ENCODE results near the gene GET4. TPM values are rescaled to one million over a fixed set of nuclear protein-coding genes. Genes with fewer than 3 reads are reported as not detected.

The GET4 gene
- total RNA-seq, 1 donor, result 17.7 TPM

- no peak for TF ChIP-seq CTCF (IDR thresholded peaks at IDR 0.05; ENCODE audit: extremely low read depth, low read depth, low read length)
- no peaks in the 10 kb centered on the region for H3K79me2 ChIP-seq (ENCODE audit: insufficient read depth, low read length)
- H2AFZ ChIP-seq (ENCODE audit: low read length), result no peak overlapping the region
- peaks cover 28% of the 10 kb centered on the region for H3K27me3 ChIP-seq (ENCODE audit: insufficient read depth, low read length)
- no peaks in the 10 kb centered on the region for H4K20me1 ChIP-seq (ENCODE audit: insufficient read depth, low read length)
- H3K4me3 ChIP-seq (ENCODE audit: insufficient read depth, low read length), result peak overlapping the region; percentile 50
- peak; percentile 96 for DNase-seq (ENCODE audit: insufficient read length, low spot score, missing footprints)
- no peak overlapping the region for H3K27ac ChIP-seq (ENCODE audit: low read depth, low read length)
- H3K9me3 ChIP-seq (ENCODE audit: low read depth, low read length), result no peaks in the 10 kb centered on the region
- no peaks in the 10 kb centered on the region for H3K36me3 ChIP-seq (ENCODE audit: insufficient read depth, low read length)
- peak overlapping the region; percentile 68 for H3K4me2 ChIP-seq (ENCODE audit: insufficient read depth, low read length)
- H3K4me1 ChIP-seq (ENCODE audit: insufficient read depth, low read length), result peaks cover 8% of the 10 kb centered on the region
These were observed 28.5 kb downstream of the GET4 start for GRCh38 chr7:904847-905246.

GRCh38 chr7:906776-907157 lies 30.4 kb downstream of the GET4 start:
- no peak overlapping the region for H3K27ac ChIP-seq (ENCODE audit: low read depth, low read length)
- DNase-seq (ENCODE audit: insufficient read length, low spot score, missing footprints), result no peak
- no peak for TF ChIP-seq CTCF (IDR thresholded peaks at IDR 0.05; ENCODE audit: extremely low read depth, low read depth, low read length)

GRCh38 chr7:907158-907980 lies 31.0 kb downstream of the GET4 start:
- no peak for TF ChIP-seq CTCF (IDR thresholded peaks at IDR 0.05; ENCODE audit: extremely low read depth, low read depth, low read length)
- H3K4me2 ChIP-seq (ENCODE audit: insufficient read depth, low read length), result no peak overlapping the region
- H3K27me3 ChIP-seq (ENCODE audit: insufficient read depth, low read length), result peaks cover 33% of the 10 kb centered on the region
- no peaks in the 10 kb centered on the region for H3K79me2 ChIP-seq (ENCODE audit: insufficient read depth, low read length)
- DNase-seq (ENCODE audit: insufficient read length, low spot score, missing footprints), result no peak
- no peaks in the 10 kb centered on the region for H4K20me1 ChIP-seq (ENCODE audit: insufficient read depth, low read length)
- H3K9me3 ChIP-seq (ENCODE audit: low read depth, low read length), result no peaks in the 10 kb centered on the region
- H2AFZ ChIP-seq (ENCODE audit: low read length), result no peak overlapping the region
- H3K36me3 ChIP-seq (ENCODE audit: insufficient read depth, low read length), result no peaks in the 10 kb centered on the region
- no peak overlapping the region for H3K4me3 ChIP-seq (ENCODE audit: insufficient read depth, low read length)
- peaks cover 8% of the 10 kb centered on the region for H3K4me1 ChIP-seq (ENCODE audit: insufficient read depth, low read length)
- no peak overlapping the region for H3K27ac ChIP-seq (ENCODE audit: low read depth, low read length)

More at GRCh38 chr7:906776-907157, 30.4 kb downstream of the GET4 start:
- H3K4me2 ChIP-seq (ENCODE audit: insufficient read depth, low read length), result no peak overlapping the region
- H3K79me2 ChIP-seq (ENCODE audit: insufficient read depth, low read length), result no peaks in the 10 kb centered on the region
- H2AFZ ChIP-seq (ENCODE audit: low read length), result no peak overlapping the region
- H3K9me3 ChIP-seq (ENCODE audit: low read depth, low read length), result no peaks in the 10 kb centered on the region
- H4K20me1 ChIP-seq (ENCODE audit: insufficient read depth, low read length), result no peaks in the 10 kb centered on the region
- H3K4me1 ChIP-seq (ENCODE audit: insufficient read depth, low read length), result peaks cover 8% of the 10 kb centered on the region
- peaks cover 33% of the 10 kb centered on the region for H3K27me3 ChIP-seq (ENCODE audit: insufficient read depth, low read length)
- H3K4me3 ChIP-seq (ENCODE audit: insufficient read depth, low read length), result no peak overlapping the region
- no peaks in the 10 kb centered on the region for H3K36me3 ChIP-seq (ENCODE audit: insufficient read depth, low read length)

GRCh38 chr7:908159-908581 lies 31.8 kb downstream of the GET4 start:
- Histone ChIP-seq H3K4me1 (ENCODE audit: insufficient read depth, low read length) (peaks cover 8% of the 10 kb centered on the region), H4K20me1 (ENCODE audit: insufficient read depth, low read length) (no peaks in the 10 kb centered on the region), H3K27me3 (ENCODE audit: insufficient read depth, low read length) (peaks cover 30% of the 10 kb centered on the region), H3K36me3 (ENCODE audit: insufficient read depth, low read length) (no peaks in the 10 kb centered on the region), H3K27ac (ENCODE audit: low read depth, low read length) (no peak overlapping the region), H3K4me2 (ENCODE audit: insufficient read depth, low read length) (no peak overlapping the region), H3K79me2 (ENCODE audit: insufficient read depth, low read length) (no peaks in the 10 kb centered on the region), H3K4me3 (ENCODE audit: insufficient read depth, low read length) (no peak overlapping the region), H3K9me3 (ENCODE audit: low read depth, low read length) (no peaks in the 10 kb centered on the region), H2AFZ (ENCODE audit: low read length) (no peak overlapping the region)
- DNase-seq (ENCODE audit: insufficient read length, low spot score, missing footprints), result no peak
- no peak for TF ChIP-seq CTCF (IDR thresholded peaks at IDR 0.05; ENCODE audit: extremely low read depth, low read depth, low read length)

Data from osteoblast (primary cell).